Mononuclear cell (primary cell): ENCODE data around the gene KRT71. TPM values are rescaled to one million over a fixed set of nuclear protein-coding genes. Genes with fewer than 3 reads are reported as not detected.

ENCODE experiments used
- H3K27me3 ChIP-seq: 2 replicates; pipeline ENCODE4 v1.6.0; 2011; ENCODE audit warnings: low read length, control low read depth; ENCODE audit not compliant: insufficient read depth
- H3K4me1 ChIP-seq: 2 replicates; pipeline ENCODE4 v1.5.1; 2011; ENCODE audit warnings: mild to moderate bottlenecking, low read length, control low read depth; ENCODE audit not compliant: insufficient read depth
- H3K4me3 ChIP-seq: 2 replicates; pipeline ENCODE4 v1.5.1; 2011; ENCODE audit warnings: mild to moderate bottlenecking, low read length, moderate library complexity
- H3K9me3 ChIP-seq: 2 replicates; pipeline ENCODE4 v1.5.1; 2011; ENCODE audit warnings: low read depth, mild to moderate bottlenecking, control low read depth, low read length
- total RNA-seq: library from RNA; depleted of rRNA; stranded (reverse); fragments of >200 nt; gene quantifications from one replicate; pipeline ENCODE4 v1.2.3, GENCODE V29; 2012

KRT71 gene
- total RNA-seq, 1 donor: not detected

- Histone ChIP-seq H3K9me3 (no peaks in the 10 kb centered on the region), H3K27me3 (no peaks in the 10 kb centered on the region), H3K4me3 (no peak overlapping the region), H3K4me1 (peaks cover 4% of the 10 kb centered on the region)
These were observed 17.4 kb downstream of the KRT71 start for GRCh38 chr12:52535574-52535973.

DNA sequence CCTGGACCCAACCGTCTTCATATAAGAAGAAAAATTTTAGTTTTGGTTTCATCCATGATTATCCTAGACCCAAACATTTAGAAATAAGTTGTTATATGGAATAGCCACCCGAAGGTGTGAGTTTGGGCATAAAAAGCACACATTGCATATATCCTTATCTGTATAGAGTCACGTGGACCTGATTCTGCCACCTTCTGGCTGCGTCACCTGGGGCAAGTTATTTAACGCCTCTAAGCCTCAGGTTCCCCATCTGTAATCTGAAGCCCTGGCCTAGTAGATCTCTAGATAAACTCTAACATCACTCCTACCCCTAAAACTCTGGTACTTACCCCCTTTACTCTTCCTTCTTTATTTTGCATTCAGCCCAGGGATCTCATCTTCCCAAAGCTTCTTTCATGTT lies 18.5 kb downstream of the KRT71 start:
- H3K4me3 ChIP-seq: no peak overlapping the region
- H3K4me1 ChIP-seq: peaks cover 4% of the 10 kb centered on the region
- no peaks in the 10 kb centered on the region for H3K9me3 ChIP-seq
- no peaks in the 10 kb centered on the region for H3K27me3 ChIP-seq

DNA sequence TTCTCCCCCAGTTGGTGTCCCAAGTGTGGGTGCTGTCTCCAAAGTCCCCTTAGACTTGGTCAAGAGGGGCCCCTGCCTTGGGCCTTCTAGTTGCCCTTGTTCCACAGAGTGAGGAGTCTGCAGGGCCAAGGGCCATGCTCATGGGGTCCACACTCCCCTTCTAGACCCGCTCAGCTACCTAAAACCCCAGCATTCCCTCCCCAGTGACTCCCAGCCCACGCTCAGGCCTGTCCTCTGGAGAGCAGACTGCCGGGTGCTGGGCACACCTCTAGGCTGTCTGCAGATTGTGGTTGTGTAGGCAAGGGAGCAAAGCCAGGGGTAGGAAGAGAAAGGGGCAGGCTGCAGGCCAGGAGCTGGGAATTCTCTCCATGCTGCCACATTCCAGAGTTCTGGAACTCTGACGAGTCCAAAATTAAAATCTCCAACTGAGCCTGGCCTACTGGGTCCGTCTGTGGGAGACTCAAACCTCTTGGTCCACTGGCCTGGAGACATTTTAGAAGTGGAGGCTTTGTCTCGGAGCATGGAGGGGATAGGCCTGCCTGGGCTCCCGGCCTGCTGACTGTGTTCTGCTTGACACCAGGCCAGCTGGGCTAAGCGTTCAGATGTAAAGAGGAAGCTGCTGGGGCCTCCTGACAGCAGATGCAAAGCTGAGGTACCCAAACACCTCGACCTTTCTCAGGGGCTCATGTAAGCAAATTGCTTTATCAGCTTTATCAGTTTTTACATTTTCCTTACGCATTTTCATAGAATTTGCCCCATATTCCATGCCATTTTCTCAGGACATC lies 19.1 kb downstream of the KRT71 start:
- Histone ChIP-seq H3K4me3 (no peak overlapping the region), H3K4me1 (peaks cover 4% of the 10 kb centered on the region), H3K27me3 (no peaks in the 10 kb centered on the region), H3K9me3 (no peaks in the 10 kb centered on the region)

DNA sequence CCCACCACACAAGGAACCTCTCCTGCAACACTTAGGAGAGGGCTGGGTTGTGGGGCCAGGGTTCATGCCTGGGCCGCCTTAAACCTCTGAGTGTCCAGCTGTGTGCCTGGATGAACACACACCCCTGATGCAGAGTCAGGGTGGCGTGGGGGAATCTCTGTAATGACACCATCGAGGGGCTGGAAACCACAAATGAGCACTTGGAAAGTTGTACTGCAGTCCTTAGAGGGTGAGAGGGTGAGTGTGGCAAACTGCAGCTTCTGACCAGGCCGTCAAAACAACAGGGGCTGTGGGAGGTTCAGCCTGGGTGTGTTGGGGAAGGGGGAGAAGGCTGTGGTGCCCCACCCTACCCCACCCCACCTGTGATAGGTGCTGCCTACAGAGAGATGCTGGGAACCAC lies 20.3 kb downstream of the KRT71 start:
- H3K4me1 ChIP-seq: peaks cover 4% of the 10 kb centered on the region
- H3K9me3 ChIP-seq: no peaks in the 10 kb centered on the region
- H3K27me3 ChIP-seq: no peaks in the 10 kb centered on the region

DNA sequence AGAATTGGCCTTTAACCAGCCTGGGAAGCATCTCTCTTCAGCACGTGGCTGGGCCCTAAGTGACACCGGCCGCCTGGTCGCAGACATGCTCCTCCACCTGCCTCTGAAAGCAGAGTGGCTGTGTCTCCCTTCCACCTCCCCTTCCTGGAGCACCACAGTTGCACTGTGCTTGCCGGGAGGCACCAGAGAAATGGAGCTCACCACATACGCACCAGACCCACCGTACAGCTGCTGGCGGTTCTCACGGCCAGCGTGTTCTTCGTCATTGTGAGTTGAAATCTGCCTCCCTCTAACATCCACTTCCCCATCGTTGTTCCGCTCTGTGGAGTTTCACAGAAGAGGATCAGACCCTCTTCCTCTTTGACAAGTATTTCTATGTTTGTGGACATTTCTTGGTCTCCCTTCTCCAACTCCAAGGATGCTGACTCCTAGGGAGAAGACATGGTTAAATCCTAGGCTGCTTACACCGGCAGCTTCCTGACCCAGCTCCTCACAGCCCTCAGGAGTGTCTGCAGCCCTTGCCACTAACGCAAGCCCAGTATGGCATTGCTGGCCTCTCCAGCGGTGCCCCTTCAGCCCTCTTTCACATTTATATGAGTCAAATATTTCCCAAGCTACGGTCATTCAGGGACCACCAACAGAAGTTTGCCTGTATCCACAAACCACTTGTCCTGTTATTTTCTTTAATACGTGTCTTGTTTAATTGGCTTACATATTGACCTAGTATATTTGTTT lies 21.2 kb downstream of the KRT71 start:
- no peaks in the 10 kb centered on the region for H3K9me3 ChIP-seq
- peaks cover 4% of the 10 kb centered on the region for H3K4me1 ChIP-seq
- no peaks in the 10 kb centered on the region for H3K27me3 ChIP-seq
- H3K4me3 ChIP-seq: no peak overlapping the region

More for the DNA sequence above, 20.3 kb downstream of the KRT71 start:
- H3K4me3 ChIP-seq: no peak overlapping the region

- H3K4me3 ChIP-seq: no peak overlapping the region
- no peaks in the 10 kb centered on the region for H3K9me3 ChIP-seq
- H3K27me3 ChIP-seq: no peaks in the 10 kb centered on the region
- peaks cover 4% of the 10 kb centered on the region for H3K4me1 ChIP-seq
These were observed 22.0 kb downstream of the KRT71 start for GRCh38 chr12:52530905-52531304.

DNA sequence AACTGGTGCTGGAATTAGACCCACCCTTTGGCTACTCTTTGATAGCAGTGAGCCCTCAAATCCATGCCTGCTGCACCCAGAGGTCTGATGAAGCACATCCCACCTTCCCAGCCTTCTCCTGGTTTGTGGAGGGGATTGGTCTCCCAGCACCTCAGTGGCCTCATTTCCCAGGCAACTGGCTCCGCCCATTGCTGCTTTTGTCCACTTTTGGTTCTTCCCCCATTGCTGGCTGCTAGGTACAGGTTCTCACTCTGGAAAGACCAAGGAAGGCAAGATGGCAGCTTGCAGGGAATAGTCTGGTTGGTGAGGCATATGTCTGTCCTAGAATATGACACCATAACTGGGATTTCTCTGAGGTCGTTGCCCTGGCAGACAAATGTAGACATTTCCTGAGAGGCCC lies 22.6 kb downstream of the KRT71 start:
- Histone ChIP-seq H3K4me1 (peaks cover 4% of the 10 kb centered on the region), H3K4me3 (no peak overlapping the region), H3K9me3 (no peaks in the 10 kb centered on the region), H3K27me3 (no peaks in the 10 kb centered on the region)

DNA sequence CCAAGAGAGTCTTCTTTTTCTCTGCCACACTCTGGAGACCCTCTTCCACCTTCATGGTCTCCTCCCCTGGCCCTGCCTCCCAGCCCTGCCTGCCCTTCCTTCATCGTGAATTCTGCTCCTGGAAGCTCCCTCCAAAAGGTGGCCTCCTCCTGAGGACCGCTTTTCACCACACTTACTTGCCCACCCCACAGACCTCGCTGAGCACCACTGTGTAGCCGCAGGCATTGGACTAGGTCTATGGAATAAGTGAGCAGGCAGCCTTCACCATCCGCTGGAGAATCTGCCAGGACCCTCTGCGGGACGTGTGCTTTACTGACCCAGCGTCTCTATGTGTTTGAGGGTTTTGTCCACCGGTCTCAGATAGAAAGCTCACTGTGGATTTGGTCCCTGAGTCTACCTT lies 23.1 kb downstream of the KRT71 start:
- H3K4me1 ChIP-seq: peaks cover 4% of the 10 kb centered on the region
- H3K9me3 ChIP-seq: no peaks in the 10 kb centered on the region
- no peak overlapping the region for H3K4me3 ChIP-seq
- H3K27me3 ChIP-seq: no peaks in the 10 kb centered on the region

GRCh38 chr12:52529417-52529816 lies 23.5 kb downstream of the KRT71 start:
- Histone ChIP-seq H3K4me1 (peaks cover 4% of the 10 kb centered on the region), H3K27me3 (no peaks in the 10 kb centered on the region), H3K9me3 (no peaks in the 10 kb centered on the region), H3K4me3 (no peak overlapping the region)

- H3K4me1 ChIP-seq: peaks cover 4% of the 10 kb centered on the region
- no peaks in the 10 kb centered on the region for H3K9me3 ChIP-seq
- H3K4me3 ChIP-seq: no peak overlapping the region
- no peaks in the 10 kb centered on the region for H3K27me3 ChIP-seq
These were observed 24.3 kb downstream of the KRT71 start for GRCh38 chr12:52528641-52529143.

DNA sequence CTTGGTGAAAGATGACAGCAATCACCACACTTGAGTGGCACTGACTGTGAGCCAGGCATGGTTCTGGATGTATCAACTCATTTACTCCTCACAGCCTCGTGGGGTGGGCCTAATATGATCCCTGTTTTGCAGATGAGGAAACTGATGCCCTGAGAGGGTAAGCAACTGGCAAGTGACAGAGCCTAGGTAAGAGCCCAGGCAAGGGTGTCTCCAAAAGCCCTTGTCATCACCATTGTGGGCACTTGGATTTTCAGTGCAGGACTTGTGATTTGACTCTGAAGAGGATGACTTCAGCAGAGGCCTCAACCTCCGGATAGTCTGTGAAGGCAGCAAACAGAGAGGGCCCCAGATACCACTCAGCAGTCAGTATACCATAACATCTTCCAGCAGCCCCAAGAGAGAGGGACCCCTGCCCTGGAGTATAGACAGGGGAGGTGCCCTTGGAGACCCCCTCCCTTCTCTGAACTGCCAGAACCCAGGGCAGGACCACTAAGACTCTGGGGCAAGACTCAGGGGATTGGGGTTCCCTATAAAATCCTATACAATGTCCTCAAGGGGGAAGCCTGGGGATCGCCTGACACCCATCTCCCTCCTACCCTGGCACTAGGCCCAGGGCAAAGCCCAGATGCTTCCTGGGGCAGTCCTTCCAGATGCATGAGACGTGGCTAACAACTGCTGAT lies 25.7 kb downstream of the KRT71 start:
- no peaks in the 10 kb centered on the region for H3K9me3 ChIP-seq
- H3K4me1 ChIP-seq: peaks cover 4% of the 10 kb centered on the region
- no peaks in the 10 kb centered on the region for H3K27me3 ChIP-seq
- H3K4me3 ChIP-seq: no peak overlapping the region

DNA sequence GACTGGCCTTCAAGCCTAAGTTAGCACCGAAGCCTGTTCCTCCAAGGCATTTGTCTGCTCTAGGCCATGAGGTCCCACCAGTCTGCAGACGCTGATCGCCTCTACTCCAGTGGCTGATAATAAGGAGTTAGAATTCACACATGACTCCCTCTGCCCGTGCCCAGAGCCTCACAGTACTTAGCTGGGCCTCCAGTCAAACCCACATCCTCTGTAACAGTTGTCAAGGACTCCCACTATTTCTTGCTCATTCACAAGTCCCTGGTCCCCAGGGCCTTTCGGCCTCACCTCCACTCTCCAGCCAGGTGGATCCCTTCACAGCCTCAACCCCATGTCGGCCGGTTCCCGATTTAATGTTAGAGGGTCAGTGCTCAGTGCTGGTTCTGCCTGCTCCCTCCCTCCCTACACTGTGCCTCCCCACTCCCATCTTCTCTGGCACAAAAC lies 26.4 kb downstream of the KRT71 start:
- Histone ChIP-seq H3K27me3 (no peaks in the 10 kb centered on the region), H3K4me3 (no peak overlapping the region), H3K9me3 (no peaks in the 10 kb centered on the region), H3K4me1 (peaks cover 4% of the 10 kb centered on the region)

DNA sequence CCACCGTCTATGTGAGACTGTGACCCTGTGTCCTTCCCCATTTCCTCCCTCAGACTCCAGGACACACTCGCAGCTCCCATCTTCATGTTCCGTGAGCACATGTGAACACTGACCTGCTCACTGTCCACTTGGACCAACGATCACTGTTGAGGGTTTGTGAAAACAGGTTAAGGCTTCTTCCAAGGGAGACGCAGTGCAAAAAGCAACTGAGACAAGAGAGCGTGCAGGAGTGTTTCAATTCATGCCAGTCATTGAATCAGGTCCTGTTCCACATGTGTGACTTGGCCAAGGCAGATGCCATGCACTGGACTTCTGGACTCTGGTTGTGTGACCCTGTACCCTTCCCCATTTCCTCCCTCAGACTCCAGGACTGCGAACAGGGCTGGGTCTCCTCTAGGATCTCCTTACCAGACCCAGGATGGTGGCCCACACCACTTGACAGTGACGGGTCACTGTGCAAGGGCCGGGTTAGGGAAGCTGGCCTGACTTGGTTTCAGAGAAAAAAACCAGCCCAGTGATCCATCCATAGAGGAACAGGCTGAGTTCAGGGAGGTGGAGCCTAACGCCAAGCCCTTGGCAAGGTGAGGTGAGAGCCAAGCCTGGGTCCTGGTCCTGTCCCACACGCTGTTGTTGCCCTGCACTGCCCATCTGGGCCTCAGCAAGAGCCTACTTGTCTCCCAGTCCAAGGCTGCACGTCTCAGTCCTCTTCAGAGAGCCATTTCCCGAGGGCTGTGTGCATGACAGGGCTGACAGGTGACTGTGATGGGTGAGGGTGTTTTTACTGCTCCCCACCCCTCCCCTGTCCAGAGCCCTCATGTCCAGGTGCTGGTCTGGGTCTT lies 27.1 kb downstream of the KRT71 start:
- H3K4me3 ChIP-seq: no peak overlapping the region
- H3K27me3 ChIP-seq: no peaks in the 10 kb centered on the region

GRCh38 chr12:52524898-52525591 lies 27.9 kb downstream of the KRT71 start:
- Histone ChIP-seq H3K27me3 (no peaks in the 10 kb centered on the region), H3K4me1 (no peaks in the 10 kb centered on the region), H3K9me3 (no peaks in the 10 kb centered on the region), H3K4me3 (no peak overlapping the region)

More for the DNA sequence above, 27.1 kb downstream of the KRT71 start:
- H3K4me1 ChIP-seq: no peaks in the 10 kb centered on the region
- H3K9me3 ChIP-seq: no peaks in the 10 kb centered on the region
